ENCODE data around the gene MRGPRX4.

DNA sequence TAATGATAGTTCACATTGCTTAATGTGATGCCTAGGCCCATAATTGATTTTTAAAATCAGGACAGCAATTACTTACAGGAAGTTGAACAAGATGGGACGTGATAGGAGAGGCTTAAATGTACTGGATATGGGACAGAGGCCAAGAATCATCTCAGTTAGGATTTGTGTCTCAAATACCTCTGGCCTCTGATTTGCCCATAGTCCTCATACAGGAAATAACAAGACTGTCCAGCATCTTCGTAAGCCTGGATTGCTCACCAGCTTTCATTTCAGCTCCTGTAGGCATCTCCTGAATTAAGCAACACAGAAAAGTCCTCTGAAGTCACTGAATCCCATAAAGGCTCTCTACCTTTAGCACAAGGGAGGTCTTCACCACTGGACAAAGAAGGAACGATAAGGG, 40.3 kb upstream of the MRGPRX4 start, which contains the start of gene MRGPRX3:
- no peak for TF ChIP-seq NFE2L2 (IDR thresholded peaks at IDR 0.05; ENCODE audit: low read depth, low read length)
- no peak for TF ChIP-seq CTCF (conservative IDR thresholded peaks at IDR 0.05; ENCODE audit: low read depth, low read length)
- no peak for TF ChIP-seq USF2 (IDR thresholded peaks at IDR 0.05; ENCODE audit: low read depth, low read length)
- TF ChIP-seq POLR2A (IDR thresholded peaks at IDR 0.05; ENCODE audit: low read depth, low read length): no peak
- TF ChIP-seq, protein P1, sequence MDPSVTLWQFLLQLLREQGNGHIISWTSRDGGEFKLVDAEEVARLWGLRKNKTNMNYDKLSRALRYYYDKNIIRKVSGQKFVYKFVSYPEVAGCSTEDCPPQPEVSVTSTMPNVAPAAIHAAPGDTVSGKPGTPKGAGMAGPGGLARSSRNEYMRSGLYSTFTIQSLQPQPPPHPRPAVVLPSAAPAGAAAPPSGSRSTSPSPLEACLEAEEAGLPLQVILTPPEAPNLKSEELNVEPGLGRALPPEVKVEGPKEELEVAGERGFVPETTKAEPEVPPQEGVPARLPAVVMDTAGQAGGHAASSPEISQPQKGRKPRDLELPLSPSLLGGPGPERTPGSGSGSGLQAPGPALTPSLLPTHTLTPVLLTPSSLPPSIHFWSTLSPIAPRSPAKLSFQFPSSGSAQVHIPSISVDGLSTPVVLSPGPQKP (IDR thresholded peaks at IDR 0.05; ENCODE audit: borderline replicate concordance, low read depth, low read length): no peak
- TF ChIP-seq RFX5 (IDR thresholded peaks at IDR 0.05; ENCODE audit: low read depth, low read length): no peak
- TF ChIP-seq MAFK (IDR thresholded peaks at IDR 0.05; ENCODE audit: low read depth, low read length): no peak
- no peak for TF ChIP-seq CEBPB (IDR thresholded peaks at IDR 0.05; ENCODE audit: low read depth, low read length)
- TF ChIP-seq BHLHE40 (IDR thresholded peaks at IDR 0.05; ENCODE audit: low read depth, low read length): no peak
- TF ChIP-seq RAD21 (IDR thresholded peaks at IDR 0.05; ENCODE audit: low read length): no peak
